Measurements from ENCODE around the gene NPPA. TPM values are rescaled to one million over a fixed set of nuclear protein-coding genes. Genes with fewer than 3 reads are reported as not detected.

NPPA gene
- total RNA-seq, 1 experiment from 2014 or later = not detected

GRCh38 chr1:11799896-11800295, 47.7 kb downstream of the NPPA start:
- H2AFZ ChIP-seq = no peak overlapping the region
- peaks cover 10% of the 10 kb centered on the region; the same call in 1 of the 2 replicates for H3K4me1 ChIP-seq (replicated peaks; ENCODE audit: insufficient read depth)
- POLR2A ChIA-PET (ENCODE audit: unreplicated experiment) = no interaction called here
- CTCF ChIA-PET = no interaction called here
- H3K36me3 ChIP-seq (ENCODE audit: low read depth) = no peaks in the 10 kb centered on the region
- H3K9me2 ChIP-seq (ENCODE audit: insufficient read depth) = no peaks in the 10 kb centered on the region
- no peak overlapping the region for H3K4me3 ChIP-seq
- TF ChIP-seq, protein P1, sequence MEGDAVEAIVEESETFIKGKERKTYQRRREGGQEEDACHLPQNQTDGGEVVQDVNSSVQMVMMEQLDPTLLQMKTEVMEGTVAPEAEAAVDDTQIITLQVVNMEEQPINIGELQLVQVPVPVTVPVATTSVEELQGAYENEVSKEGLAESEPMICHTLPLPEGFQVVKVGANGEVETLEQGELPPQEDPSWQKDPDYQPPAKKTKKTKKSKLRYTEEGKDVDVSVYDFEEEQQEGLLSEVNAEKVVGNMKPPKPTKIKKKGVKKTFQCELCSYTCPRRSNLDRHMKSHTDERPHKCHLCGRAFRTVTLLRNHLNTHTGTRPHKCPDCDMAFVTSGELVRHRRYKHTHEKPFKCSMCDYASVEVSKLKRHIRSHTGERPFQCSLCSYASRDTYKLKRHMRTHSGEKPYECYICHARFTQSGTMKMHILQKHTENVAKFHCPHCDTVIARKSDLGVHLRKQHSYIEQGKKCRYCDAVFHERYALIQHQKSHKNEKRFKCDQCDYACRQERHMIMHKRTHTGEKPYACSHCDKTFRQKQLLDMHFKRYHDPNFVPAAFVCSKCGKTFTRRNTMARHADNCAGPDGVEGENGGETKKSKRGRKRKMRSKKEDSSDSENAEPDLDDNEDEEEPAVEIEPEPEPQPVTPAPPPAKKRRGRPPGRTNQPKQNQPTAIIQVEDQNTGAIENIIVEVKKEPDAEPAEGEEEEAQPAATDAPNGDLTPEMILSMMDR (conservative IDR thresholded peaks at IDR 0.05) = no peak
- no peak for TF ChIP-seq EZH2 (IDR thresholded peaks at IDR 0.05; ENCODE audit: low read depth)
- no peaks in the 10 kb centered on the region for H3K79me2 ChIP-seq (ENCODE audit: low read depth)
- no peak overlapping the region for H3K27ac ChIP-seq
- no TSS peak for BruUV-seq (replicated peaks)
- no peaks in the 10 kb centered on the region for H3K27me3 ChIP-seq (ENCODE audit: insufficient read depth, low read depth)
- intact Hi-C loops (cut with micrococcal nuclease; ENCODE audit: unreplicated experiment) = no loop called here
- DNase-seq = no peak
- H4K20me1 ChIP-seq (ENCODE audit: insufficient read depth) = no peaks in the 10 kb centered on the region
- H3K4me2 ChIP-seq = no peak overlapping the region
- H3K9me3 ChIP-seq (ENCODE audit: insufficient read depth, low read depth) = no peaks in the 10 kb centered on the region
- H3F3A ChIP-seq (ENCODE audit: insufficient read depth, low read depth) = peaks cover 4% of the 10 kb centered on the region; the same call in 1 of the 2 replicates

DNA sequence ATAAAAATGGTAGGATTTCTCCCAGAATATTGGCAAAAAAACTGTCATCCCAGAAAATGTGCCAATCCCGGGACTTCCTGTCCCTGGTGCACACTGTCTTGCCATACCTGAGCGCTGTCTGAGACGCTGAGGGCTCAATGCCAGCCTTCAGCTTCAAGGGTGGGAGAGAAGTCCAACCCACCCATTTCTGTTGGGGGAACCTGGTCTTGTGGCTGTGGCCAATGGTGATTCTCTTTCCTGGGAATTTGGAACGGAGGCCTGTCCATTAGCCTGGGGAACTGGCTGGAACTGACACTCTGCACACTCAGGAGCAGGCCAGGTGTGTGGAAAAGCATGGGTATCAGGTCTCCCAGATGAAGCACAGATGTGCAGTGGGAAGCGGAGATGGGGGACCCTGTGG, 48.5 kb downstream of the NPPA start:
- no peaks in the 10 kb centered on the region for H3K36me3 ChIP-seq (ENCODE audit: low read depth)
- no peak for DNase-seq
- intact Hi-C loops (cut with micrococcal nuclease; ENCODE audit: unreplicated experiment) = no loop called here

DNA sequence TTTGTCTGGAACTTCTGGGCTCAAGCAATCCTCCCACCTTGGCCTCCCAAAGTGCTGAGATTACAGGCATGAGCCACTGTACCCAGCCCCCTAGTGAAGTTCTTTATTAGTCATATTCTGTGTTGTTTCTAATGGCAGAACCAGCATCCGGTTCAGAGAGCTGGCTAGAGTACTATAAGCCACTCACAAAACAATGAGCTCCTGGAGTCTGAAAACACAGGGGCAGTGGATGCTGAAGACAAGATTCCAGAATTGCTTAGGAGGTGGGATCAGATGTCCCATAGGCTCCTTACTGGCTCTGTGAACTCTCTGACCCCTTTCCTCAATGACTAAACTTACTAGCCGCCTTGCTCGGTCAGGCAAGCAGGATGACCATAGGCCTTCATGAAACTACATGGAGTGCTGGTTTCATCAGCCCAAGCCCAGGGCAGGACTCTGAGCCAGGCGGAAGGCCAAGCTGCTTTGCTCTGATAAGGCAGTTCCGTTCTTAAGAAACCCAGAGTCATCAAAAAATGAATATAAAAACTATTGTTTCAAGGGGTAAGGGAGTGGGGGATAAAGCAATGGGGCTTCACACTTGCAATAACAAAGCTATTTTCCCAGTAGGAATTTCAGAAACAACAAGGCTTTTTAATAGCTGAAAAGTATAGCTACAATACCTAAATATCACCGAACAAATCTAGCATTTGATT, 49.9 kb downstream of the NPPA start:
- Histone ChIP-seq H3K79me2 (ENCODE audit: low read depth) (no peaks in the 10 kb centered on the region), H4K20me1 (ENCODE audit: insufficient read depth) (no peaks in the 10 kb centered on the region), H3K27me3 (ENCODE audit: insufficient read depth, low read depth) (no peaks in the 10 kb centered on the region), H3K4me2 (no peak overlapping the region), H2AFZ (no peak overlapping the region), H3K36me3 (ENCODE audit: low read depth) (no peaks in the 10 kb centered on the region), H3K9me2 (ENCODE audit: insufficient read depth) (no peaks in the 10 kb centered on the region), H3K4me3 (no peak overlapping the region), H3K4me1 (replicated peaks; ENCODE audit: insufficient read depth) (peaks cover under 1% of the 10 kb centered on the region; the same call in 1 of the 2 replicates), H3F3A (ENCODE audit: insufficient read depth, low read depth) (no peaks in the 10 kb centered on the region), H3K9me3 (ENCODE audit: insufficient read depth, low read depth) (no peaks in the 10 kb centered on the region), H3K27ac (no peak overlapping the region)
- BruUV-seq (replicated peaks) = no TSS peak
- DNase-seq = no peak
- ChIA-PET CTCF (no interaction called here), POLR2A (ENCODE audit: unreplicated experiment) (no interaction called here)
- TF ChIP-seq EZH2 (IDR thresholded peaks at IDR 0.05; ENCODE audit: low read depth) = no peak
- TF ChIP-seq, protein P1 (conservative IDR thresholded peaks at IDR 0.05) = no peak
- intact Hi-C loops (cut with micrococcal nuclease; ENCODE audit: unreplicated experiment) = no loop called here

More for the DNA sequence above, 48.5 kb downstream of the NPPA start:
- no peak overlapping the region for H2AFZ ChIP-seq
- no TSS peak for BruUV-seq (replicated peaks)
- no peaks in the 10 kb centered on the region for H3K9me3 ChIP-seq (ENCODE audit: insufficient read depth, low read depth)
- TF ChIP-seq, protein P1 (conservative IDR thresholded peaks at IDR 0.05) = no peak
- no peak for TF ChIP-seq EZH2 (IDR thresholded peaks at IDR 0.05; ENCODE audit: low read depth)
- no peaks in the 10 kb centered on the region for H4K20me1 ChIP-seq (ENCODE audit: insufficient read depth)
- no peak overlapping the region for H3K4me3 ChIP-seq
- H3K9me2 ChIP-seq (ENCODE audit: insufficient read depth) = no peaks in the 10 kb centered on the region
- H3F3A ChIP-seq (ENCODE audit: insufficient read depth, low read depth) = no peaks in the 10 kb centered on the region
- no peaks in the 10 kb centered on the region for H3K27me3 ChIP-seq (ENCODE audit: insufficient read depth, low read depth)
- no peak overlapping the region for H3K27ac ChIP-seq
- CTCF ChIA-PET = no interaction called here
- POLR2A ChIA-PET (ENCODE audit: unreplicated experiment) = no interaction called here
- H3K4me2 ChIP-seq = no peak overlapping the region
- H3K79me2 ChIP-seq (ENCODE audit: low read depth) = no peaks in the 10 kb centered on the region
- peaks cover 4% of the 10 kb centered on the region; the same call in 1 of the 2 replicates for H3K4me1 ChIP-seq (replicated peaks; ENCODE audit: insufficient read depth)
